T-helper 2 cell treated with Interferon-gamma antibody and Interleukin-4, amounts not matched to agents 100 ng/mL and 5 ng/mL, for 36 hours (primary cell): ENCODE data around the gene TBX2. TPM values are rescaled to one million over a fixed set of nuclear protein-coding genes. Genes with fewer than 3 reads are reported as not detected.

Experiments
- intact Hi-C: fragments of 100-400 bp; cut with micrococcal nuclease; formaldehyde crosslinking; loops from one replicate; pipeline ENCODE4 v1.15.1; 2023
- total RNA-seq: library from RNA; stranded (reverse); gene quantifications from 2 replicates; pipeline ENCODE4 v1.2.3, GENCODE V29; 2022

TBX2 gene
- total RNA-seq, 1 donor from 2014 or later = not detected

DNA sequence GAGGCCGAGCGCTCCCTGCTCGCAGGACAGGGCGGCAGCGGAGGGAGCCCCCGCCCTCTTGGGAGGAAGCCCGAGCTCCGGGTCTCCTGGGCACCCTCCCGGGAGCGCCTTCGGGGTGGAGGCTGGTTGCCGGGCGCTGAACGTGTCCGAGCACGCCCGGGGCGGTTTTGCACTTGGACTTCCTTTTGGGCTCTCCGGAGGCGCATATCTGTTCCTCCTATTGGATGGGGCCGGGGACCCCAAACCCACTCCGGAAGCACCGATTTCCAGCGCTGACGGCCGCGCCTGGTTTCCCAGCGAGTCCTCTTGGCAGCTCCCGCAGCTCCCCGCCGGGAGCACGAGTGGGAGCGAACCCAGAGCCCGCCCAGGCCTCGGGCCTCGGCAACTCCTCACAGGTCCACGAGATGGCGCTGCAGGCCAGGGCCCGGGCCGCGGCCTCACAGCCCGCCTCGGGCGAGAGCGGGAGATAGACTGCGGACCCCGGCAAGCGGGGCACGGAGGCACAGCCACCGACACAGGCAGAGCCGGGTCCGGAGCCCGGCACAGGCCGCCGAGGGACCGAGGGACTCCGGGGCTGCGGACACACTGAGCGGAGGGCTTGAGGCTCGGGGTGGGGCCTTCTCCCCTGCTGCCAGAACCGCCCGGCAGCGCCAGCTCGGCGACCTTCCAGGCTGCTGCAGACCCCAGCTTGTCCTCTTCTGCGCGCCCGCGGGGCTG is 12.7 kb downstream of the TBX2 start:
- intact Hi-C loops = loop anchor here (1.0 to 2.0 kb wide), 3 partner anchors 139 to 424 kb away; no protein-coding TSS in a partner anchor

DNA sequence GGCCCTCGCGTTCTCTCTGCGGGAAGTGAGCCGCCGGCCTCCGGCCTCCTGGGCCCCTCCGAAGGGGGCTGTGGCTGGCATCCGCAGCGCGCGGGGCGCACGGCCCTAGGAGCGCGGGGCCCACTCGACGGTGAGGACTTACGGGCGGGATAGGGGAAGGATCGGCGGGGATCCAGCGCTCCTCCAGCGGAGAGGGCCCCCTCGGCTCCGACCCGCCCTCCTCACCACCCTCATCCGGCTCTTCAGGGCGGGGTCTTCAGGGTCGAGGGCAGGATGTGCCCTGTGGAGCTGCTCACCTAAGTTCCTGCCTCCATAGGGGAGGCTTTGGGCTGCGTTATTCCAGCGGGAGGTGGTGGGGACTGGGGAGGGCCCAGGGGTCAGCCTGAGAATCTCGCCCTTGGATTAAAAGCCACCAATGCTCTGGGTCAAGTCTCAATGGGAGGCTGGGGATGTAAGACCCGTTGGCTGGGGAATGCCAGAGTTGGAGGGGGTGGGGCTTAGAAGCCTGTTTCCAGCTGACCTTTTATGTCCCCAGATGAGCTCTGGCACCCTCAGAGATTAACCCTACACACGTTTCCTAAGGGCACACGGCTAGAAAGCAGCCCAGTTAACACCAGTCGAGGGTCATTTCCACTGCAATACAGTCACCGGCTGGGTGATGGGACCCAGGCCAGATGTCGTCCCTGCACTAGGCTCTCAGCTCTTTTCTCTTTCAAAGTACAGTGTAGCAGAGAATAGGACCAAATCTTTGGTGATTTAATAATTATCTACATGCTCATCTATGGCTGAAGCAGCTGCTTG is 13.4 kb downstream of the TBX2 start:
- intact Hi-C loops = loop anchor here (1.0 to 2.0 kb wide), 3 partner anchors 138 to 424 kb away; no protein-coding TSS in a partner anchor

DNA sequence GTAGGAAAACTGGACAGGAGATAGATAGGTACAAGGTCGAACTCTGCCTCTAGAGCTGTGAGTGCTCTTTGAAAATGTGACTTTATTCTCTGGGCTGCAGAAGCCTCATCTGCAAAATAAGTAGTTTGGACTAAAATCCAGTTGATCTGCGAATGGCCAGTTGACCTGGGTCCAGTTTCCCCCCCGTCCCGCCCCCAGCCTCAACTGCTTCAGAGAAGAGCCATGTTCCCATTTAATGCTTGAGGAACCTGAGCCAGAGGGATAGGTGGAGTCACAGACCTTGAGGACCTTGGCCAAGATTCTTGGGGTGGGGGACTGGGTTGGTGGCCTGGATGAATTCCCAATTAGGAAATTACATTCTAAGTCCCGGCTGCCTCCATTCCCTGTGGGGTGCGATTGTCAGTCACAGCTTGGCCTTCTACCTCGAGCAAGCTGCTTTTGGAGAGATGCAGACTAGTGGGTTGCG is 14.1 kb downstream of the TBX2 start:
- intact Hi-C loops = loop anchor here (2.0 kb wide), 1 partner anchor 423 kb away; no protein-coding TSS in a partner anchor

DNA sequence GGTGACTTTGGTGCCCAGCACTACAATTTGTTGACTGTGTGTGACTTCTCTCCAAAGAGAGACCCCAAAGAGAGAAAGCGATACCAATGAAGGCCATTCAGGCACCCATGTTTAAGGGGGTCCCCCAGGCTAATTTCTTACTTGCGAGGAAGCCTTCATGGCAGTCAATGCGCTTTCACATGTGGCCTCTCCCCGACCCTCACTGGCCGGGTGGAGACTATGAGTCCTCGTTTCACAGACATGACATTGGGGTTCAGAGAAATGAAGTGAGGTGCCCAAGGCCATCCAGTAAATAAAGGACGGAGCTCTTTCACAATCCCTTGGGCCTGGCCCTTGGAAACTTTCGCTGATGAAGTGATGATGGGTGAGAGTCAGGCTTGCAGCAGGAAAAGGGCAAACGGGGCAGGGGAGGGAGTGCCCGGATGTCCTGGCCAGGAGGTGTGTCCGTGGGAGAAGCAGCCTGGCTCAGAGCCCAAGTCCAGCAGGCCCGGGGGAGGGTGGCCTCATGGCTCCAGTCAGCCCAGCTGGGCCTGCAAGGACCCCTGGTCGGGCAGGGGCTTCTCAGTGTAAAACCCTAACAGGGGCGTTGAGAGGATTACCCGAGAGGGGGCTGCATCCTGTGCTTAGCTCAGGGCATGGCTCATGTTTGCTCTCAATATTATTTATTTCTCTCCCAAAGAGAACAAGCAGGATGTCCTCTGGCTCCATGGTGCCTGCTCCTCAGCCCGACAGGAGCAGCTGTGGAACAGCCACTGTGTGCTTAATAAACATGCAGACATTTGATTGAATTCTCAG is 14.7 kb downstream of the TBX2 start:
- intact Hi-C loops = no loop called here

DNA sequence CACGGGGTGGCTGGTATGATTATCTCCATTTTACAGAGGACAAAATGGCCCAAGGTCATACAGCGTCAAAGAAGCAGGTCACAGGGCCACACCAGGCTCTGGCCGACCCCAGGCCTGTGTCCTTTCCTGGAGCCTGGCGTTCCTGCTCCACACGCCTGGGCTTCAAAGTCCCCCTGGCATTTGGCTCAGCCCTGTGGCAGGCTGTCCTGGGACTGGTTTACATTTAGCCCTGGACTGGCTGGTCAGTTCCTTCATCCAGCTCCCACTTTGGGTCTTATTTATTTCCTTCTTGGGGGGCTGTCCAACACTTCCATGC is 15.3 kb downstream of the TBX2 start:
- intact Hi-C loops = no loop called here

DNA sequence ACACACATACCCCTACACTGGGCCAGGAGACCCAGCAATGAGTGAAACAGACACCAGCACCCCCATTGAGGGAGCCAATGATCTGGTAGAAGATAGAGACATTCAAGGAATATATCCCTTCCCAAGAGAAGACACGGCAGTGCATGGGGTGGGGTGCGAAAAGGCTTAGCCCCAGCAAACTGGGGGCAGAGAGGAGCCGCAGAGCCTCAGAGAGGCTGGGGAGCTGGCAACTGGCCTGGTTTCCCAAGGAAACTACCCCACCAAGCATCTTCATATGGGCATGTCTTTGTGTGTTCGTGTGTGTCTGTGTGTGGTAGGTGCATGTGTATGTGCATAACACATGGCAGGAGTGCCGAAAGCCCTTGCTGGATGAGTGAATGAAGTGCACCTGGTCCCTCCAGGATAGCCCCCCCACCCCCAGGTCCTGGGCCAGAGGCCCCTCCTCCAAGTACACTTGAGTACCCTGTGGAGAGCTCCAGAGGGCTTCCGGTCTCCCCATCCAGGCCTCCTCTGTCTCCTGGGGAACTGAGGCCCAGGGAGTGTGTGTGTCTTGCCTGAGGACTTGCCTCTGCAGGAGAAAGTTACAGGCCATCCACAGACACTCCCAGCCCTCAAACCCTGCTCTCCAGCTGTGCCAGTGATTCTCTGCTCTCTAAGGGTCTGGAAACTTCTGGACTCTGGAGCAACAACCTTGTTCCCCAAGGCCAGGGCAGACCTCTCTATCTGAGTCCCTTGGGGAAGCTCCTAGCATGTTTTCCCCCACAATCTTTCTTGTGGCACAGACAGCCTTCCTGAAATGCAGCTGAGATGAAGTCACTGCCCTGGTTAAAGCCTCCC is 15.9 kb downstream of the TBX2 start:
- intact Hi-C loops = no loop called here

DNA sequence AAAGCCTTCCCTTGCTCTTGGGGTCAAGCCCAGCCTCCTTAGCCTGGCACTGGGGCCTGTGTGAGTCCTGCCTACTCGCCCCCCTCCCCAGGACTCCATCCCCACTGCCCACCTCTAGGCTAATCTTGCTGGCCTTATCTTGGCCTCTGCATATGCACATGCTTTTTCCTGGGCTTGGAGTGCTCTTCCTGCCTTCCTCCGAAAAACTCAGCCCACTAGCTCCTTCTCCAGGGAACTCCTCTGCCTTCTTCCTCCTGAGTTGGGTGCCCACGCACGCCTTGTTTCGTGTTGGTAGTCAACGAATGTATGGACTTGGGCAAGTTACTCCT is 16.5 kb downstream of the TBX2 start:
- intact Hi-C loops = no loop called here

DNA sequence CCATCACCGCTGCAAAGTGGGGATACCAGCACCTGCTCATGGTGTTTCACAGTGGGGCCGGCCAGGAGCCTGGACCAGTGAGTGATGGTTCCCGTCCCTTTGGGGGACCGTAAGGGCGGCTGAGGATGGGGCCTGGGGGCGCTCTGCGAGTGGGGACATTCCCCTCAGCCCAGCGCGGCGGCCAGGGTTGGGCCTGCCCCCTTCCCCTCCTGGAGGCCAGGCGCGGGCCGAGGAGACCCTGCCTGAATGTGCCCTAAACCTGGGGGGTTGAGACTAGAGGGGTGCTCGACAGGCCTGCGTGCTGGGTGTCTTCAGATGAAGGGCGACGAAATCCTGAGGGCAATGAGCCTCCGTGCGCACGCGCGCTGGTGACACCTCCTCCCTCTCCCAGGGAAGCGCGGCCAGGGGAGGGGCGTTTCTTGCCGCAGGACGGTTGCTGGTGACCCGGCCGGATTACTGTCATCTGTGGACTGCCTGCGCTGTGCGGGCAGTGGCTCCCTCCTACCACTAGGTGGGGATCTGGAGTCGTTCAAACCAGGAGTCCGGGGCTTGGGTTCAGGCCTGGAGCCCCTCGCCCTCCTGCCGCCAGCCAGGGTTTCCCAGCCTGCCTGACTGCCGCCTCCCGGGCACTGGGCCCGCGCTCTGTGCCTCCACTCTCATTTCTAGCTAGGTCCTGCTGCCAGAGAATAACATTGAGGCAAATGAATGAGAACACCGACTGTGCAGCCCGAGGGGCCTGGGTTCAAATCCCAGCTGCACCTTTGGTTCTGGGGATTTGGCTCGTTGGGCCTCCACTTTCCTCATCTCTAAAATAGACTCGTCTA is 17.1 kb downstream of the TBX2 start:
- intact Hi-C loops = no loop called here

DNA sequence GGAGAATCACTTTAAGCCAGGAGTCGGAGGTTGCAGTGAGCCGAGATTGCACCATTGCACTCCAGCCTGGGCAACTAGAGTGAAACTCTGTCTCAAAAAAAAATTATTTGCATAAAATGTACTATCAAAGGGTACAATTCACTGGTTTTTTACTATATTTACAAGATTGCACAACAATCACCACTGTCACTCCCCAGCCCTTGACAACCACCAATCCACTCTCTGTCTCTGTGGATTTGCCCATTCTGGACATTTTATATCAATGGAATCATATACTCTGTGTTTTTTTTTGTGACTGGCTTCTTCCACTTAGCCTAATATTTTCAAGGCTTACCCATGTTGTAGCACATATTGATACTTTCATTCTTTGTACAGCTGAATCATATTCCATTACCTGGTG is 18.8 kb downstream of the TBX2 start:
- intact Hi-C loops = no loop called here

DNA sequence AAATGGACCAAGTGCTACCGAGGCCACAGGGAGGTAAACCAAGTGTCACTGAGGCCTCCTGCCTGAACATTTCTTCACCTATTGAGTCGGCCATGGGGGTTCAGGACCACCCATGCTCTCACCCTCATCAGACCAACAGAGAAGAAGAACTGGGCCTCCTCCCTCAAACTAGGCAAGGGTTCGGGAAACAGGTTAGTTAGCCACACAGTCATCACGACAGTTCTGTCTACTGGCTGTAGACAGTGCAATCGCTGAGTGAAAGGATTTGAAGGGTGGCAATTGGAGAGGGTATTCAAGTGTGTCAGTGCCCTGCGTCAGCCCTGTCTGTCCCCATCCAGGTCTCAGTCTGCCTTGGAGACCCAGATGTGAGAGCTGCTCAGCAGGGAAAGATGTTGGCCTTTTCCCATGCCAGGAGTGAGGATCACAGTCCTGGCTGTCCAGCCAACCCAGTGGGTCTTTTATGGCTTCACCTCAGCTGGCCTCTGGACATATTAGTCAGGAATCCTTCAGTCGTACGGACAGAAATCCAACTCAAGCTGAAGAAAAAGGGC is 19.9 kb downstream of the TBX2 start:
- intact Hi-C loops = no loop called here

DNA sequence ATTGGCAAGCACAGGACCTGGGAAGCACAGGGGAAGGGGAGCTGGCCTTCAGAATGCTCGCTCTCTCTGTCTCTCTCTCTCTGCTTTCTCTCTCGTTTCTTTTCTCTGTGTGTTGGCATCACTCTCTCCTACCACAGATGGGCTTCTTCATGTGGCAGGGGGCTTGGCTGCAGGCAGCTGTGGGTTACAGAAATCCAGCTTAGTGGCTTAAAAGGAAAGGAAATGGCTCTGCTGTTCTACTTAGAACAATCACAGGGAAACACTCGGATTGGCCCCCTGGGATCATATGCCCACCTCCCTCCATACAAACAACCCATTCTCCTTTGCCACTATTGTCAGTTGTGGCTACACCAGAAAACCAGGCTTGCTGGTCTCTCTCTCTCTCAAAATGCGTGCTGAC is 20.4 kb downstream of the TBX2 start:
- intact Hi-C loops = no loop called here

DNA sequence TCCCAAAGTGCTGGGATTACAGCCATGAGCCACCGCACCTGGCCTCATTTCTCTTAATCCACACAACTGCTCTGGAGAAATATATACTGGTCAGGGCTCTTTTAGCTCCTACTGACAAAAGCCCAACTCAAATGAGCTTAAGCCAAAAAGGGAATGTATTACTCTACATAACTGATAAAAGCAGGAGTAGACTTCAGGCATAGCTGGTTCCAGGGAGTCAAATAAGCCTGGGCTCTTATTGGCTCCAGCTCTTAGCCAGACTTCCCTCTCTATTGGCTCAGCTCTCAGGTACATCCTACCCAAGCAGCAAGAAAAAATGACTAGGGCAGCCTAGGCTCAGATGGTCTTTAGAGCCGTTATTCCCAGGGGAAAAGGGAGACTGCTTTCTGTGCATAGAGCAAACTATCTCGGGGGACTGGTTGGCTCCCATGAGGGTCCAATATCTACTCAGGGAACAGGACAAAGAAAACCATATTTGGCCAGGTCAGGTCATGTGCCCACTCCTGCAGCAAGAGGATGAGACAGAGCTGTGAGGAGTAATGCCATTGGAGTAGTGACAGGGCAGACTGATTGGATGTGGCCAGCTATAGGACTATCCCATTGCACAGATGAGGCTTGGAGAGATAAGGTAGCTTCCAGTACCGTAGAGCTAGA is 21.2 kb downstream of the TBX2 start:
- intact Hi-C loops = no loop called here

DNA sequence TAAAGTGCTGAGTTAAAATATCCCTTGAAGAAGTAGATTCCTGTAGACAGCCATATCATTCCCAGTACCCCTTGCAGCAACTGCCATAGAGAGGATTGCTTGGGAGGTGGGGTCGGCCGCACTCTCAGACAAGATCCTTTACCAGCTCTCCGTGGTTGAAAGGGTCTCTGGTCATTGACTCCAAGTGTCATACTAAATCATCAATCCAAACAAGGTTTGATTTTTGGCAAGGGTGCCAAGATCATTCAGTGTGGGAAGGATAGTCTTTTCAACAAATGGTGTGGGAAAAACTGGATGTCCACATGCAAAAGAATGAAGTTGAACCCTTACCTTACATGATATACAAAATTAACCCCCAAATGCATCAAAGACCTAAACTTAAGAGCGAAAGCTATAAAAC is 21.8 kb downstream of the TBX2 start:
- intact Hi-C loops = no loop called here

DNA sequence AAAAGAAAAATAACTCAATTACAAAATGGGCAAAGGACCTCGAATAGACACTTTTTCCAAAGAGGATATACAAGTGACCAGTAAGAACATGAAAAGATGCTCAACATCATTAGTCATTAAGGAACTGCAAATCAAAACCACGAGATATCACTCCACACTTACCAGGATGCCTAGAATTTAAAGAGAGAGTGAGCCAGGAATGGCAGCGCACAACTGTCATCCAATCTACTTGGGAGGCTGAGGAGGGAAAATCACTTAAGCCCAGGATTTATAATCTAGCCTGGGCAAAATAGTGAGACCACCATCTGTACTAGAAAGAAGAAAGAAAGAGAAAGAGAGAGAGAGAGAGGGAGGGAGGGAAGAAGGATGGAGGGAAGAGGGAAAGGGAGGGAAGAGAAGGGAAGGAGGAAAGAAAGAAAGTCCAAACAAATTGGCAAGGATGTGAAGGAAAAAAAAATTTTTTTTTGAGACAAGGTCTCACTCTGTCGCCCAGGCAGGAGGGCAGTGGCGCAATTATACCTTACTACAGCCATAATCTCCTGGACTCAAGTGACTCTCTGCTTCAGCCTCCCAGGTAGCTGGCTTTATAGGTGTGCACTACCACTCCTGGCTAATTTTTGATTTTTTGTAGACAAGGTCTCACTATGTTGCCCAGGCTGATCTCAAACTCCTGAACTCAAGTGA is 22.6 kb downstream of the TBX2 start:
- intact Hi-C loops = no loop called here

DNA sequence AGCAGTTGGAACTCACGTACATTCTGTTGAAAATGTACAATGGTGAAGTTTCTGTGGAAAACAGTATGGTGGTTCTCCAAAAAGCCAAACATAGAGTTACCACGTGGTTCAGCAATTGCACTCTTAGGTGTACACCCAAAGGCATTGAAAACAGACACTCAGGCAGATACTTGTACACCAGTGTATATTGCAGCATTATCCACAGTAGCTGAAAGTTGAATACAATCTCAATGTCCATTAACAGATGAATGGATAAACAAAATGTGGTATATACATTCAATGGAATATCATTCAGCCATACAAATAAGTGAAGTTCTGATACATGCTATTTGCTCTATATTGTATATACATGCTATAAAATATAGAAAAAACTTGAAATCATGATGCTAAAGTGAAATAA is 23.2 kb downstream of the TBX2 start:
- intact Hi-C loops = no loop called here

DNA sequence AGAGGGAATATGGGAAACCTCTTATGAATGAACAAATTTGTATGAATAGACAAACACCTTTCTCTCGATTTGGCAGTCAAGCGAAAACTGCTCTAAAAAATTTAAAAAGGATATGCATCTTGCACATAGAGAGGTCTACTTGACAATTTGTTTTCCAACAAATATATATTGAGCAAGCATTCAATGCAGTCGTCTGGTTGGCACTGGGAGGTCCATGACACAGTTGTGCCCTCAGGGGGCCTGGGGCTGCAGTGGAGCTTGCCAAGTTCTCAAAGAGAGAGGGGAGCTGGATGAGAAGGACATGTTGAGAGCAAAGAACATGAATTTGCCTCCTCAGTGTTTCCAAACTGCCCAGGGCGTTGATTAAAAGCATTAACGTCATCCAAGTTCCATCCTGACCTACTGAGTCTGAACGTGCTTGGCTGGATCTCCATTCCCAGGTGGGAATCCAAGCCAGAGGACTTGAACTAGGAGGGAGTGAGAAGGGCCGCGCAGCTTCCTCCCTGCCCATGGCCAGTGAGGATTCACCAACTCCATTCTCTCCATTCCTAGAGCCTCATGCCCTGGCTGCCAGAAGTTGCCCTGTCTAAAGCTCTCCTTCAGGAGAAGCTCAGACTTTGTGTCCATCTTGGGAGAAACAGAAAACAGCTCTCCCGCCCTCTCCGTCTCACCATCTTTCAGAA is 24.5 kb downstream of the TBX2 start:
- intact Hi-C loops = no loop called here

DNA sequence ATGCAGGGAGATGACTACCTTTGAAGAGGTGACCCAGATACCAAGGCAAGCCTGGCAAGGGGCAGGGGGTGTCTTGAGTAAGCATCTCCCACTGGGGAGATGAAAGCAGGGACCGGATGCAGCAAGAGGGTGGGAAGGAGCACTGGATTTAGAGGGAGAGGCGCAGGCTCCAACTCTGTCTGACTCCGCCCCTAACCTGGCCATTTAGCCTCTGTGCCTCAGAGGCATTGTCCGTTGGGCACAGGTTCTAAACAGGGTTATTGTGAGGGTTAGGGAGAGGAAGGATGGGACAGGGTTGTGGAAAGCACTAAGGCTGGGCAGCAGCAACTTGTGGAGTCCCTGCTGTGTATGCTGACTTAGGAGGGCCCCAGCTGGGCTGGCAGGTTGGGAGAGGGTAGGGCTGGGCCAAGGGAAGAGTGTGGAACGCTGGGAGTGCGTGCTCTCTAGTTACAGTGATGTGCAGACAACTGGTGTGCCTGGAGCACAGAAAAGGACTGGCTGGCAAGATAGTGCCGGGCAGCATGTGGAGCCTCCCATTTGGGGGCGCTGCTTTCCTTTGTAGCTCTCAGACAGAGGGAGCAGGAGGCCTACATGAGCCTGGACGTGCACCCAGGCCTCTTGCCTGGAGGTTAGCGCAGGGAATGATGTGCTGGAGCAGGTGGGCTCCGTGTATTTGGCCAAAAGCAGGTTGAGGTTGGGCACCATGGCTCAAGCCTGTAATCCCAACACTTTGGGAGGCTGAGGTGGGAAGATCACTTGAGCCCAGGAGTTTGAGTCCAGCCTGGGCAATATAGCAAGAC is 26.2 kb downstream of the TBX2 start:
- intact Hi-C loops = no loop called here
